ENCODE results near the gene DNM1.
"Not testable (repeated sequence)": the region's sequence is repeated elsewhere in the genome, so short reads cannot be mapped to it uniquely, and the experiment has no call there.

Gene DNM1

DNA sequence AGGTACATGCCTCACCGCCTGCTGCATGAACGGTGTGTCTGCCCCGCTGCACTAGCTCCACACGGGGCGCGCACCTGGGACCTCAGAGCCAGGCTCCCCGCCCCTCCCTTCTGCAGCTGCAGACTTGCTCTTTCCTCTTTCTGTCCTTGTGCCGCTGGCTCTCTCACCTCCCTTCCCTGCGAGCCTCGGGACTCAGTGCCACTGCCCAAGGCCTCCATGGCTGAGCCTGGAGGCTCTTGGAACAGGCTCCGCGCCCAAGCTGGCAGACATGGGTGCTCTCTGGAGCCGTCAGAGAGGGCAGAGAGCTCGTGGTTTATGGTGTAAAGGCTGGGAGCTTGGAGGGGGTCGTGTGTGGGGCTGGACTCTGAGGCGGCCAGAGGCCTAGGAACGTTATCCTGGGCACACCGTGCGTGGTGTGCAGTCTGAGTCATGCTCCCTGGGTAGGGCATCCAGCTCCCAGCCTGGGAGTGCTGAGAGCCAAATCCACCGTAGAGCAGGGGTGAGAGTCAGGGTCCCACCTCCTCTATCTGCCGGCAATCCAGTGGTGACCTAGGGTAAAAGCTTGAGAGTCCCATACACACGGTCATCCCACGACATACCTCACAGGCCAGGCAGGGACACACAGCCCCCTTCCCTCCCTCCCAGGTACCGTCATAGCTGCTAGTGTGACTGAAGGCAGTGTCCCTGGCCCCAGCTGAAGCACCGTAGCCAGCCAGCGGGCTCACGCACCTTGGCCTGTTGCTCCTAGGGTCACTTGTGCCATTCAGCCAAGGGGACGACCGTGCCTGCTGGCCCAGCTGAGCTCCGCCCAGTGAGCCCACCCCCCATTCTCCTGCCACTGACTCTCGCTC lies 50.2 kb downstream of the DNM1 start:
- no peak for DNase-seq

DNA sequence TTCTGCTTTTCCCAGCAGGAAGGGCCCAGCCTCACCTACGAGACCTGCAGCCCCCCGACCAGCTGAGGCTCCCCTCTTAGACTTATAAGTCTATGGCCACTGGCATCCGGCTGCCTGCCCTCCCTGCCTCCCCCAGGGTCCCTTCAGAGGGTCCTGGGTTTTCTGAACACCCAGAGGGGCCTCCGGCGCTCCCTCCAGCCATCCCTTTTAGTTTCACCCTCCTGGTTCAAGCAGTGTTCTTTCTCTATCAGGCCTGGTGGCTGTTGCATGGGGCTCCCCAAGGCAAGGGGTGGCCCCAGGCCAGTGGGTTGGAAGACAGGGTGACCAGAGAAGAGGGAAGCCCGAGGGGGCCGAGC lies 50.8 kb downstream of the DNM1 start:
- no peak for DNase-seq

DNA sequence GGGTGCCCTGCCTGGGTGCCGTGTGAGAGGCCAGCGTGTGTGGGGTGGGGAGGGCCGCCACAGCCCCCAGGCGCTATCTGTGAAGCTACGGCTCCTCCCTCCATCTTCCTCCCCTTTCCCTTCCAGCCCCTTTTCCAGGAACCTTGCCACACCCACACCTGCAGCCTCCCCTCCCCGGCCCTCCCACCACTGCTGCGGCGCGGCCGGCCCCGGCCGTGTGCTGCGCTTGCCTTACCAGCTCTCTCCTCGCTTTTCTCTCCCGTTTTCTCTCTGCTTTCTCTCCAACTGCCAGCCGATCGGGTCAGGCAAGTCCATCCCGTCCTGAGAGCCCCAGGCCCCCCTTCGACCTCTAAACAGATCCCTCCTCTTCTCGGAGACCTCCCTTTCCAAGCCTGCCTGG lies 51.2 kb downstream of the DNM1 start:
- no peak for DNase-seq

DNA sequence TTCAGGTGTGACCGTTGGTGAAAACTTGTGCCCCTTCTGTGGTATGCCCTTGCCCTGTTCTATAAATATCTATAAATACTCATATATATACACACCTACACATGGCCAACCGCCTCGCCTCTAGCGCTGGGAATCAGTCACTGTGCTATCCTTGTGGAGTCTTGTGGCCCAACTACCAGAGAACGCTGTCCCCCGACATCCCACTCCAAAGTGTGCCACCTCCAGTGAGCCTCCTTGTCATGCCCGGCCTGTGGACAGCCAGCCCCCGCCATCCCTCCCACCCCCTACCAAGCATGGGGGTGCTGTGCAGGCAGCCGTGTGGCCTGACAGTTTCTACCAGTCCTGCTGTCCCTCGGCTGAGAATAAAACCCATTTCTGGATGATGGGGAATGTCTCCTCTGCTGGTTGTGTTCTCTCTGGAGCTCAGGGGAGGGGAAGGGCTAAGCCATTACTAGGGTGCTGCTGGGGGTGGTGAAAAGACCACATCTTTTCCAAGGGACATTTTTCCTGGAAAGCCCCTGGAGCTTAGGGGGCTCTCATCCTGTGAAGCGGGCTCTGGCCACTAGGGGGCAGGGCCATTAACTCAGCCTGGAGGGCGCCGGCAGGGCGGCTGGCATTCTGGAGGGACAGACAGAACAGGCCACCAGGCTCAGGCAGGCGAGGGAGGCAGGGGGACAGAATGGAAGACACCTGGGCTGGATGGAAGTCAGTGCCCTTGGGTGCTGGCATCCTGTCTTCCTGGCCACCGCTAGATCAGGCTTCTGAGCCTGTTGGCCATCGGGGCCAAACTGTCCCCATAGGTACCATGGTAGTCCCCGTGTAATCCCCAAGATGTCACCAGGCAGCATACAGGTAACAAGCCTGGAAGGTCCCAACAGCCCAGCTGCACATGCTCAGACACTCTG lies 51.9 kb downstream of the DNM1 start:
- peak; percentile 62 for DNase-seq

DNA sequence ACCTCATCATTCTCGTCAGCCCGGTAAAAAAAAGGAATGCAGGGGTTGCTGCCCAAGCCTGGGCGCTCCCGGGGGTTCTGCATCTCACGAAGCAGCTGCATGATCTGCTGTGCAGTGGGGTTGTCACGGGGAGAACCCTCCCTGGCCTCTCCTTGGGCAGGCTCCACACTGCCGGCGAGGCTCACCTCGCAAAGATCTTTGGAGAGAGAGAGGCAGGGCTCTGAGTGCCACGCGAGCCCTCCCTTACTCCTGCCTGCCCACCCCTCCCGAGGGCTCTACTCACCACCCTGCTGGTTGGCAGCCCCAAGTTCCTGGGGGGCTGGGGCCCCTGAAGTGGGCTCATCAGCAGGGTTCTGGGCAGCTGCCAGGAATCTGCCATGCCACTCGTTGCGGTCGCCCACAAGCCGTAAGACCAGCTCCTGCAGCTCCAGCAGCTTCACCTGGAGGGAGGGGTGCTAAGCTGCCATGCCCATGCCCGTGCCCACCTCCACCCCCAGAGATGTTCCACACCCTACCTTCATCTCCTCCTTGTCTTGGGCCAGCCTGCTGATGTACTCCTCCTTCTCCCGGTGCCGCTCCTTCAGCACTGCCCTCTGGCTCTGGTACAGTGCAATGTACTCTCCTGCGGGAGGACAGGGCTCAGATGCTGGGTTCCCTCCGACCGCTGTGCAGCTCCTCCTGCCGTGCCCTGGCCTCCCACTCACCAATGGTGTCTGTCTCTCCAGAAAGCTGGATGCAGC lies 54.1 kb downstream of the DNM1 start:
- no peak for DNase-seq

DNA sequence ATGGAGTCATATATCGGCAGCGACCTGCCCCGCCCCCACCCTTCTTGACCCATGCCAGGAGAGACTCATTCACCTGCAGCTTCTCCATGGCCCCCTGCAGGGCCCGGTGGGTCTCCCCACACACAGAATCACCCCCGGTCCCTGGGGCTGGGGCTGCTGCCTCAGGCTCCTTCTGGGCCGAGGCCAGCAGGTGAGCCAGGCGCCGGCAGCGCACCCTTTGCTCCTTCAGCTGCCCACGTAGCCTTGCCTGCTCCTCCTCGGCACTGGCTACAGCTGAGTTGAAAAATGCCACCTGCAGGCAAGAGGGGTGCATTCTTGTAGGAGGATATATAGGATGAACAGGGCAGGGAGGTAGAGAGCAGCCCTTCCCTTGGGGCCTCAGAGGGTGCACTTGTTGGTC lies 54.7 kb downstream of the DNM1 start:
- DNase-seq, result no peak

DNA sequence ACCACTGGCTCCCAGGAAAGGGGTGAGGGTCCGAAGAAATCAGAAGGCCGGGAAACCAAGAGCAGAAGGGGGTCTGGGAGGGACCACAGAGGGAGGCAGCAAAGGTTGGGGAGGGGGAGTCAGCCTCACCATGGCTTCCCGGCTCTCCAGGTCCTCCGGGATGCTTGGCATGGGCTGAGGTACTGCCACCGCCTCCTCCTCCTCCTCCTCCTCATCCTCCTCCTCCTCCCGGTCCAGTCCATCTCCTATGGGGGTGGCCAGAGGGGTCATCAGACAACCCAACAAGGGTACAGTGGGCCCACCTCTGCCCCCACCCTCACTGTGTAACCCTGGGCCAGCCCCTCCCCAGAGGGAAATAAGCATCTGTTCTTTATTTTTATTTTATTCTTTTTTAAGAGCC lies 55.1 kb downstream of the DNM1 start:
- DNase-seq, result no peak

DNA sequence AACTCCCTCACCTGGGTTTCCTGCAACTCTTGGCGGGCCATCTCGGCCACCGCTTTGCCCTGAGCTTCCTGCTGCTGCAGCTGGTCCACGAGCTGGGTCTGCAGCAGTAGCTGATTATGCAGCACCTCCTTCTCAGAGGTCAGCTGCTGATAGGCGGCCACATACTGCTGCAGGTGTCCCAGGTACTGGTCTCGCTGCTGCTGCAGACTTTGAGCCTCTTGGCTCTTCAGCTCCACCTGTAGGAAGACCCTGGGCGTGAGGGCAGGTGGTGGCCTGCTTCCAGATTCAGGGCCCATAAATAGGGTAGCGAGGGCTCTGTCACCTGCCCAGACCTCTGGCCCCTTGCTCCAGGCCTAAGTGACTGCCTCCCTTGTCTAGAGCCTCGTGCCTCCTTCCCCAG lies 56.0 kb downstream of the DNM1 start:
- DNase-seq, result no peak

DNA sequence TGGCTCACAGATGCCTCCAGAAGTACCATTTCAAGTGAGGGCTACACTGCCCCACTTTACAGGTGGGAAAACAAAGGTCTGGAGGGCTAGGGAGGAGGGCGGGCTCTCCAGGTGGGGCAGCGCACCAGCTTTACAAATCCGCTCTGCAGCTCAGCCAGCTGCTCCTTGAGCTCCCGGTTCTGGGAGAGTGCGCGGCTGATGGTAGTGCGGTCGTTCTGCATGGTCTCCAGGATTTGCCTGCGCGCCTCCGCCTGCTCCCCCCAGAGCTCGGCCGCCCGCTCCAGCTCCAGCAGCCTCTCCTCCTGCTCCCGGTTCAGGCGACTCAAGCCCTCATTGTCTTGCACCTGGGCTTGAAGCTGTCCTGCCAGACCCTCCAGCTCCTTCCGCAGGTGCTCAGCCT lies 57.2 kb downstream of the DNM1 start:
- DNase-seq, result no peak

DNA sequence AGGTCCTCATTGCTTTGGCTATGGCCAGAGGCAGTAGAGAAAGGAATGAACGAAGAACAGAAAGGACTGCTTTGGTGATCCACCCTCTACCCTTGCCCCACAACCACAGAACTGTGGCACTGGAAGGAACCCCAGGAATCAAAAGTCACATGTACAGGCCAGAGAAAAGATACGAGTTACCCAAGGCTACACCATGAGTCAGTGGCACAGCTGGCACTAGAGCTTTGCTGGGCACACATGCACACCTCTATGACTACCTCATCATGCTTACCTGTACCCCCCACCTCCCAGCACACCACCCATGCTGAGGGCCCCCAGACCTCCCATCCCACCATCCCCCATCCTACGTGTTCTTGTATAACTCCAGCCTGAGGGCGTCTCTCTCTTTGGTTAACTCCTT lies 59.5 kb downstream of the DNM1 start:
- DNase-seq, result no peak

DNA sequence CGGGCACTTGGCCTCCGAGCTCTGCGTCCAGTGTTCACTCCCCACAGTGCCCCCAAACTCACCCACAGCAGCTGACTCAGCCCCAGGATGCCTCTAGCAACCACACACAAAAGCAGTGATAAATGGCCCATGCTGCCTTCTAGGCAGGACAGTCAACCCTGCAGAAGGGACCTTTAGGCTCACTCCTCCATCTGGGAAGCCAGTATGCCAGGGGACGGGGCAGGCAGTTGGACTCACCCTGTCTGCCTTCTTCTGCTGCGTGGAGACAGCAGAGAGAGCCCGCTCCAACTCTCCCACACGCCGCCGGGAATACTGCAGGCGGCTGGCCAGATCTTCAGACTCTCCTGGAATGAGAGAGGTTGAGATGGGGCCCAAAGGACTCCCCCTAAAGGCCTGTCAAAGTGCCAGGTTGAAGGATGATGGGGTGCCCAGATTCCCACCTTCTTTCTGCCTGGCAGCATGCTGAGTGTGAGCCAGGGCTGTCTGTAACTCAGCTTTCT lies 62.2 kb downstream of the DNM1 start:
- DNase-seq, result no peak

DNA sequence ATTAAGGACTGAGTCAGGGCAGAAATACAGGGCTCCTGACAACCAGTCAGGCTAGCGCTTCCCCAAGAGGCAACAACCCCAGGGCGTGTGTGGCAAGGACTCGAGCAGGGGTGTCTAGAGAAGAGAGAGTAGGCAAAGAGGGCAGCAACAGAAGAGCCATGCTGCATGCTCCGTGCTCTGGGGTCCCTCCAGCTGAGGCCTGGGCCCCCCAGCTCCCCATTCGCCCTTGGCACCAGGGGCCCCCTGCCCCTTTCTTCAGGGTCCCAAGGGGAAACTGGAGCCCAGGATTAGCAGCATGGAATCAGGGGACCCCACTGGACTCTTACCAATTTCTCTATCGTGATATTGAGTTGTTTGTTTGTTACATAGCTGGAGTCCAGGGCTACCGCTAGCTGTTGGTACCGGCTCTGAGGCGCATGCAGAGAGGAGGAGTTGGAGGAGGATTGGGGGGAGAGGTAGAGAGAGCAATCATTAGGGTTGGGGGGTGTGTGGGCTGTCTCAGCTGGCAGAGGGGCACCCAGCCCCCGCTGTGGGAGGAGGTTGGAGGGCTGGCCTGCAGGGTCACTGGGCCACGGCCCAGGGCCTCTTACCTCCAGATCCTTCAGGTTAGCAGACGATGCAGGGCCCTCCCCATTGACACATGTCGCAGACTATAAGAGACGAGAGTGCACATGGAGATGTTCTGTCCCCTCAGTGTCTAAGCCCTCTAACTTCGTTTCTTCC lies 63.9 kb downstream of the DNM1 start:
- DNase-seq, result no peak

DNA sequence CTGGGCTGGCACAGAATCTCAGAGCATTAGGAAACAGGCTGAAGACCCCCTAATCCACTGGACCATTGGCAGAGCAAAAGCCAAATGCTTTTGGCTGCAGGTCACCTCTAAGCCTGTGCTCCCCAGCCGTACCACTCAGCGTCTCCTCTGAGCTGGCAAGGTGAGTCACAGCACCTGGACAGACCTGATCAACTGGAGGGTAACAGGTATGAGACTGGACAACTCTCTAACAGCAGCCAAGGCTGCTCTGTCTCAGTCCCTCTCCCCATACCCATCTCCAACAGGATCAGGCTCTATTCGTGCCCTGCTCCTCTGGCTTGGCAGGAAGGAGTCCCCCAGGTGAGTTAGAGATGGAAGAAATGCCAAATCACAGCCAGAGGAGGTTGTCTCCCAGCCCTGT lies 67.9 kb downstream of the DNM1 start:
- DNase-seq, result no peak

DNA sequence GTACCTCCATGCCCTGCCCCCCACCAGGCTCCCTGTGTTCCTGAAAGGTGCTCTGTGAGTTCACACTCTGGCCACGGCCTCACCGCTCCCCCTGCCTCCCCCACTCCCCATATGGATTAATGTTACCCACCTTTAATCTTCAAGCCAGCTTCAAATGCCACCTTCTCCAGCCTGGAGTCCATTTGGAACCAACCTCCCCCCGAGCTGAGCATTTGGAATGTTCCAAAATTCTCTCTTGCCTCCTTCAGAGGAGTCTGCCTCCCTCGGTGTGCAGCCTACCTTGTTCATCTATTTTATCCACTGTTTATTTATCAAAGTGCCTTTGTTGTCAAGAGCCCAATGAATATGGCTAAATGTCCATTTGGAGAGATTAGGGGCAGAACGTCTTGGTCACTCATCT lies 68.3 kb downstream of the DNM1 start:
- no peak for DNase-seq

DNA sequence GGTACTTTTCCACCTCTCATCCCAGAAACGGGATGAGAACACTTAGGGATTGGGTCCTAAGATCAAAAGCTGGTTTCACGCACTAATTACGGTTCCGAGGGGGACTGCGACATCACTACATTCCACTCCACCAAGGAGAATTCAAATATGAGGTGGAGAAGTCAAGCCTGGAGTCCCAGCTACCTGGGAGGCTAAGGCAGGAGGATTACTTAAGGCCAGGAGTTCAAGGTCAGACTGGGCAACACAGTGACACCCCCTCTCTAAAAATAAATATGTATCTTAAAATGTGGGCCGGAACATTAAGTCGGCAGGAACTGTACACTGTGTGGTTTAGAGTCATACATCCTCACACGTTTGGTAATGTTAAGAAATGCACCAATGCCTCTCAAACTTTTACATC lies 71.1 kb downstream of the DNM1 start:
- DNase-seq, result no peak

DNA sequence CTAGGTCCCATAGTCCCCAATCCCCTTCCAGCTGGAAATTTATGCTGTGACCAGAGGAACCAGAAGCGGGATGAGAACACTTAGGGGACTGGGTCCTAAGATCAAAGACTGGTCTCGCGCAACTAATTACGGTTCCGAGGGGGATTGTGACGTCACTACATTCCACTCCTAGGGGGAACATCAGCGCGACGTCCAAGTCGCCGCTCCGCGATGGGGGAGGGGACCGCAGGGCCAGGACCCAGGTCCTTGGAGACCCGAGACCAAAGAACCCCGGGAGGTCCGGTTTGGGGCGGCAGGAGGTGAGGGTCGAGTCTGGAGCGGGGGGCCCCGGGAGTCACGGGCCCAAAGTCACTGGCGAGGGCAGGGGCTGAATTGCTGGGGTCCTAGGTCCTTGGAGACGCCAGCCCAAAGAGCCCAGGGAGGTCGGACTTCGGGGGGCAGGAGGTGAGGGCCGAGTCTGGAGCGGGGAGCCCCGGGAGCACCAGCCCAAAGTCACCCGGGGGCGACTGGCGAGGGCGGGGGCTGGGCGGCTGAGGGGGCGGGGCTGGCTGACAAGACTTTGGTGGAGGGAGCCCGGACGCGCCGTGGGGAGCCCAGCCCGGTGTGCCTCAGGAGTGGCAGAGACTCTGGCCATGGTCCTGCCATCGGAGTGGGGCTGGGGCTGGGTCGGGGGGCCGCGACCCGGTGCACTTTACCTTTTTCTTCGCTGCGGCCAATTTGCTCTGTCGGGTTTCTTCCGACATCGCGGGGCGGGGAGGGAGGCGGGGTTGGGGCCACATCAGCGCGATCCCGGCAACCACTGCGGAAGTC lies 72.2 kb downstream of the DNM1 start, which contains the start of gene GOLGA2:
TSS of gene GOLGA2 (minus strand) at position 810 of the 810 bp plus-strand sequence. CDS start at position 779, 31 bp downstream.
- DNase-seq, result peak; percentile 19

DNA sequence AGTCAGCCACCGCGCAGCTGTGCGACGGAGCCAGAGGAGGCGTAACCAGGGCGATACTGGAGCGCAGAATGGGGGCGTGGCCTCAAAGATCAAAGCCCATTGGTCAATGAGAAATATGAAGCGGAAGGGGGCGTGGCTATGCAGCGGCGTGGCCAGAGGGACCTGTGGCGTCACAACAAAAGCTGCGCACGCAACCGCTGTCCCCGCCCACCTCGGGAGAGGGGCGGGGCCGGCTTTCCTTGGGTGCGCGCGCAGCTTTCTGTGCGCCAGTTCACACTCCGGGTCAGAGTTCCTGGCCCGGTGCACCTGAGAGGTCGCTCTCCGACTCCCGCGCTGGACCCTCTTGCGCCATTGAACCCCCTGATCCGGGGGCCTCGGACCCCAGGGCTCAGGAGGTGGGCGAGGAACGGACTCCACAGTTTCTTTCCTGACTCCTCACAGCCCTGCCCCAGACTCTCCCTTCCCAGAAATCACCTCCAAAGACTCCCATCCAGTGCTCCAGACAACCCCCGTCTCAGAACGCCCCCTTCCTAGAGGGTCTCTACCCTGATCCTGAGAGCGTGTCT lies 72.9 kb downstream of the DNM1 start, which contains the start of gene SWI5:
TSS of gene SWI5 (plus strand) at position 269 of the 566 bp plus-strand sequence.
- DNase-seq, result peak; percentile 100

DNA sequence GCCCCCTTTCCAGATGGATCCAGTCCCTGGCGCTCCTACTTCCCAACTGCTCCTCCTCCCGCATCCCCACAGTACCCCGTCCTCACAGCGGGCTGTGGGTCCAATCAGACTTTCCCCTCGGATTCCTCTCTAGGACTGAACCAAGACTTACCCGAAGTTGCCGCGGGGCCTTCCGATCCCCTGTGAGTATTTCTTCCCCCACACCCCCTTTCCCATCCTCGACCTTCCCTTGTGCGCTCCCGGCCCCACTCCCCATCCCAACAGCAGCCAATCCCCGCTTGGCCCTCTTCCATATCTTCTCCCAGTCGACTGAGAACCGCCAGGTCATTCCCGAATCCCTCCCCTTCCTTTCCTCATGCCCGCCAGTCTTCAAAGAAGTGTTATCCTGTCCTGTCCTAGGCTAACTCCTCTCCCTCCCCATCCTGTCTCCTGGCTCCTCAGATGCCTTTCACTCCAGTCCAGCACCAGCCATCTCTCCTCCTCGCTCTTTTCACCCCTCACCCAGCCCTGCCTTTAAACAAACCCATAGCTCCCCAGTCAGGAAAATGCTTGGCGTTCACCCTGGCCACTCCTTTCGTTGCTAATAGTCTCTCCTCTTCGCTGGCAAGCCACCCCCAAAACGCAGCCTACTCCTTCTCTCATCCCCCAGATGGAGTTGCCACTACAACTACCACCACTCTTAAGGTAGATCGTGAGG lies 73.5 kb downstream of the DNM1 start:
- DNase-seq, result peak; percentile 1

DNA sequence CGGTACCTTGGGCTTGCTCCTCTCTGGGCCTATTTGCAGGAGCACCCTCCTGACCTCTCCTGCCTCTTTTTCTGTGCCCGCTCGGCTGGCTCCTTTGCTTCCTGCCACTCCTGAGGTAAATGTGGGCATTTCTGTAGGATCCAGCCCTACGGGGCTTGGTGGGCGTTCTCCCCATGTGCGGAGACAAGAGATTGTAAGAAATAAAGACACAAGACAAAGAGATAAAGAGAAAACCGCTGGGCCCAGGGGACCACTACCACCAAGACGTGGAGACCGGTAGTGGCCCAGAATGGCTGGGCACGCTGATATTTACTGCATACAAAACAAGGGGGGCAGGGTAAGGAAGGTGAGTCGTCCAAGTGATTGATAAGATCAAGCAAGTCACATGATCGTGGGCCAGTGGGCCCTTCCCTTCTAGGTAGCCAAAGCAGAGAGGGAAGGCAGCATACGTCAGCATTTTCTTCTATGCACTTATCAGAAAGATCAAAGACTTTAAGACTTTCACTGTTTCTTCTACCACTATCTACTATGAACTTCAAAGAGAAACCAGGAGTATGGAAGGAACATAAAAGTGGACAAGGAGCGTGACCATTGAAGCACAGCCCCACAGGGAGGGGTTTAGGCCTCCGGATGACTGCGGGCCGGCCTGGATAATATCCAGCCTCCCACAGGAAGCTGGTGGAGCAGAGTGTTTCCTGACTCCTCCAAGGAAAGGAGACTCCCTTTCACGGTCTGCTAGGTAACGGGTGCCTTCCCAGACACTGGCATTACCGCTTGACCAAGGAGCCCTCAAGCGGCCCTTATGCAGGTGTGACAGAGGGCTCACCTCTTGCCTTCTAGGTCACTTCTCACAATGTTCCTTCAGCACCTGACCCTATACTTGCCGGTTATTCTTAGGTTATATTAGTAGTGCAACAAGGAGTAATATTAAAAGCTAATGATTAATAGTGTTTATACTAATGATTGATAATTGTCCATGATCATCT lies 76.2 kb downstream of the DNM1 start:
- DNase-seq, result not testable (repeated sequence)
